Hematopoietic multipotent progenitor cell treated with erythropoietin and hydrocortisone succinate and interleukin-3 and kit ligand, for 8 days (in vitro differentiated cells): ENCODE data around the gene TBC1D22B.
A peak's percentile ranks its signal among the peaks of the same experiment; 100 is the strongest.

ENCODE experiments used
- DNase-seq: peaks from one replicate; pipeline ENCODE4 v3.0.0-alpha.2; 2015

The TBC1D22B gene

DNA sequence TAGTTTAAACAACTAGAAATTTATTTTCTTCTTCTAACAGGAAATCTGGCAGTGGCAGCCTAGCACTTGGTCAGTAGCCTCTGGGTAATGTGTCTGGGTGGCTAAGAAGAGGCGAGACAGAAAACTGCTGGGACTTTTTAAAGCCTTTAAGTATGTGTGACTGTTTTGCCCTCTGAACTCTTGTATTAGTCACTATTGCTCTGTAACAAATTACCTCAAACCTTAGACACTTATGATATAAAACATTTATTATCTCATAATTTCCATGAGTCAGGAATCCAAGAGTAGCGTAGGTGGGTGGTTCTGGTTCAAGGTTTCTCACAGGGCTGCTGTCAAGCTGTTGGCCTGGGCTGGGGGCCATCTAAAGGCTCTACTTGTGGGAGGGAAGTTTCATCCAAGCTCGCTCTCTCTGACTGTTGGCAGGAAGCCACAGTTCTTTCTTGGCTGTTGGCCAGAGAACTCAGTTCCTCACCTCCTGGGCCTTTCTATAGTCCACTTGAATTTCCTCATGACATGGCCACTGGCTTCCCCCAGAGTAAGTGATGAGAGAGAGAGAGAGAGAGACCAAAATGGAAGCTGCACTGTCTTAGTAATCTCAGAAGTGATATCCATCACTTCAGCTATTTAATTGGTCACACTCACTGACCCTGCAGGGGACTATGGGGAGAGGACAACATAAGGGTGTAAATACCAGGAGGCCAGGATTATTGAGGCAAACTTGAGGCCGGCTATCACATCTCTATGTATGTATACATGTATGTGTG lies 17.4 kb upstream of the TBC1D22B start:
- DNase-seq: peak; percentile 93

GRCh38 chr6:37241131-37241530 lies 16.4 kb upstream of the TBC1D22B start:
- no peak for DNase-seq

GRCh38 chr6:37241775-37242428 lies 15.7 kb upstream of the TBC1D22B start:
- DNase-seq: no peak

- DNase-seq: no peak
These were observed 15.0 kb upstream of the TBC1D22B start for GRCh38 chr6:37242429-37243052.

DNA sequence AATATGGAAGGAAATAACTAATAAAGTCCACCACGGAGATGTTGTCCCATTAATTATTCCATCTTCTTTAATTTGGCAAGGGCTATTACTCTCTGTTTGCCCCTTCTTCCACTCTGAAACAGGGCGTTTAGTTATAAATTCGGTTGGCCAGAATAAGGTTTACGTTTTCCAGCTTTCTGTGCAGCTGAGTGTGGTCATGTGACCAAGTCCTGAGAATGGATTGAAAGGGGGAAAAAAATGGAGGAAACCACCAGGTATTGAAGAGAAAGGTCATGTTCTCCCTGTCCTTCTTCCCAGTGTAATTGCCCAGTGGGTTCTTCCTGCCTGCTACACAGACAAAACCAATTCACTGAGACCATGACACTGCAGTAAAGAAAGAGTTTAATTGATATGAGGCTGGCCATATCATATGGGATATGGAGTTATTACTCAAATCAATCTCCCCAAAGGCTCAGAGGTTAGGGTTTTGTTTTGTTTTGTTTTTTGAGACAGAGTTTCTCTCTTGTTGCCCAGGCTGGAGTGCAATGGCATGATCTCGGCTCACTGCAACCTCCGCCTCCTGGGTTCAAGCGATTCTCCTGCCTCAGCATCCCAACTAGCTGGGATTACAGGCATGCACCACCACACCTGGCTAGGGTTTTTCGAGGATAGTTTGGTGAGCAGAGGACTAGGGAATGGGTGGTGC lies 14.3 kb upstream of the TBC1D22B start:
- DNase-seq: no peak

DNA sequence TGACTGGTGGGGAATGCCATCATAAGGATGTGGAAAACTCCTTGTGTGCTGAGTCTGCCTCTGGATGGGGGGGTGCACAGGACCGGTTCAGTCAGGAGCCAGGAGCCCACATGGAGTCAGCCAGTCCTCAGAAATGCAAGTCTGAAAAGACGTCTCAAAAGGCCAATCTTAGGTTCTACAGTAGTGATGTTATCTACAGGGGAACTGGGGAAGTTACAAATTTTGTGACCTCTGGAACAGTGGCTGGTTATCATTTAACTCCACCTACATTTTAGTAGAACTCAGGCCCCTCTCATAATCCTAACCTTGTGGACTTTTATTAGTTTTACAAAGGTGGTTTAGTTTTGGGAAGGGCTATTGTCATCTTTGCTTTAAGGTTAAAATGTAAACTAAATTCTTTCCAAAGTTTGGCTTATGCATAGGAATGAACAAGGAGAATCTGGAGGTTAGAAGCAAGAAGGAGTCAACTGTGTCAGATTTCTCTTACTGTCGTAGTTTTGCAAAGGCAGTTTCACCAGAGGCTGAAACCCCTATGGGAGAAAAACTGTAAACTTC lies 13.7 kb upstream of the TBC1D22B start:
- DNase-seq: peak; percentile 56

- no peak for DNase-seq
These were observed 12.9 kb upstream of the TBC1D22B start for GRCh38 chr6:37244430-37245310.

- no peak for DNase-seq
These were observed 6.3 kb upstream of the TBC1D22B start for GRCh38 chr6:37251211-37251780.

- DNase-seq: no peak
These were observed 4.0 kb upstream of the TBC1D22B start for GRCh38 chr6:37253486-37254007.

DNA sequence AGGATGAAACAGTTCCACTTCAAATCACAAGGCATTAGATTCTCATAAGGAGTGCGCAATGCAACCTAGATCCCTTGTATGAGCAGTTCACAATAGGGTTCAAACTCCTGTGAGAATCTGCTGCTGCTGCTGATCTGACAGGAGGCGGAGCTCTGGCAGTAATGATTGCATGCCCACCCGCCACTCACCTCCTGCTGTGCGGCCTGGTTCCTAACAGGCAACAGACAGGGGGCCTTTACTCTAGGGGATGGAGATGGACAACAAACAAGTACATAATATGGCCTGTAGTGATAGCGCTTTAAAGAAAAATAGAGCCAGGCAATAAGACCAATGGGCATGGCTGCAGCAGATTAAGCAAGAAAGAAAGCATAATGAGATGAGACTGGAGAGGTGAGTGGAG lies 2.7 kb upstream of the TBC1D22B start:
- no peak for DNase-seq

DNA sequence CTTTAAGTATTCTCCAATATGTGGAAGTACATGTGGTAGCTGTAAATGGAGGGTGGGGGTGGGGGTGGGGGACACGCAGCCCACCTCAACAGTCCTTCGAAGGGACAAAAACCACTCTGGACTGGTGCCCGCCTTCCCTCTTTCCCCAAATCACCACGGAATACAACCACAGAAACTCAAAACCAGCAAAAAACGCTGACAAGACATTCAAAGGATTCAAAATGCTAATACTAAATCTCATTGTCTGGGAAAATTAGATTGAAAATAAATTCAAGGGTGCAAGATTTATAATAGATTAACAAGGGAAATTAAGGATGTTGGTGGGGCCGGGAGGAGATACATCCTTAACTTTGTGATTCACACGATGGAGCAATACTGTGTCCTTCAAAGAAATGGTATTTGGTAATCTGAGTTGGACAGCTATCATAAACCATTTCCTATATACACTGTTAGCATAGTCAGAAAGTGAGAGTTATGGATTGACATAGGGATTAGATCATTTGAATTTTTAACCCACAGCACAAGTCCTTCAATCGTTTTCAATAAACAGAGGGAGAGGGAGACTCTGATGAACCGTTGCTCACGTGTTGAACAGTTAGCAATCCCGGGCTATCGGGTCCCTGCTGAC lies 766 bp upstream of the TBC1D22B start:
- no peak for DNase-seq

DNA sequence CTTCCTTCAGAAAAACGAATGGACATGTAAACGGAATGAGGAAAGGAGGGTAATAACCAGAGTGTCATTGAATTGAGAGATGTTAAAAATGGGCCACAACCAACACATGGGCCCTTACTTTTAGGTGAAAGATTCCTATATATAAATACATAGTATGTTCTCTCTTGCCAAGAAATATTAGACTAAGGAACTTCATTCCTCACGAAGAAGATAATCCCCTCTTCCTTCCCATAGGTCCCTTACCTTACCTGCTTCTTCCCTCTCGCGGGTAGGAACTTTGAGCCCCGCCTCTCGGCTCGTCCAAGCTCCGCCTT lies 295 bp upstream of the TBC1D22B start:
- DNase-seq: no peak

DNA sequence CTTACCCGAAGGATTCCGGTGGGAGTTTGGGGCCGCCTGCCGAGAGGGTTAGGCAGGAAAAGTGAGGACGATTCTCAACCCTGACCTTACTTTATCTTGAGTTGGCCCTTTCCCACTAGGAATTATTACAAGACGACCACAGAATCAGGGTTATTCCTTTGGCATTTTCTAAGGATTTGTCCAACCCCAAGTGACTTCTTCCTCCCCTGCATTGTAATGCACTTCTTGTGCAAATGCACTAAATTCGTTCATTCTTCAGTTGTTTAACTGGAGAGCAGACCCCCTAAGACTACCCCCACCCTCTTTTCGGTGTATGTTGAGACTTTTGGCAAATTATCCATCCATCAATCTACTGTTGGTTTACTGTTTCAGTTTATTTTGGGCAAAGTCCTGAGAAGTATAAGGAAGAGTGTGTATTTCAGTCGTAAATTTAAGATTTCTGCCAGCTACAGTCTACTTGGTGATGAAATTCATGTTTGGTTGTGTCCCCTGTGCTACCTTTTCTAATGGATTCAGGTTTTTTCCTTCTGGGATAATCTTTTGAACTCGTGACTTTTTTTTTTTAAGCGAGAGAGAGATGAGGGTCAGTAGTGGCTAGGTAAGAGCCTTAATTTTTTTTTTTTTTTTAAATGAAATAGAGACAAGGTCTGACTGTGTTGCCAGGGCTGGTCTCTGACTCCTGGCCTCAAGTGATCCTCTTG lies 983 bp downstream of the TBC1D22B start:
- no peak for DNase-seq

DNA sequence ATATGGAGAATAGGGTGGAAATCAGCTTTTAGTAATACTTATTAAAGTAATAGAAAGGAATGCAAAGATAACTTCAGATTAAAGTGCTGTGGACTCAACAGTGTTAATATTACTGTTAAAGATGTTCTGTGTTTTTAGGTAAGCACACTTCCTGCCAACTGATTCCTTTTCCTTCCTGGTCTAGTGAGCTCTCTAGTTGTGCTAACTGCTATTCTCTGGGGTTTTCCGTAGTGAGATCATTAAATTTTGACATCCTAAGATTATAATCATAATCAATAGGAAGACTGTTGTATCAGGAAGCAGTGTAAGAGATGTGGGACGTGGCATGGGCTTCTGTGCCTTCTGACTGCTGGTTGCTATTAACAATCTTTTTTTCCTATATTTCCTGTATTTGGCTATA lies 1.6 kb downstream of the TBC1D22B start:
- no peak for DNase-seq

DNA sequence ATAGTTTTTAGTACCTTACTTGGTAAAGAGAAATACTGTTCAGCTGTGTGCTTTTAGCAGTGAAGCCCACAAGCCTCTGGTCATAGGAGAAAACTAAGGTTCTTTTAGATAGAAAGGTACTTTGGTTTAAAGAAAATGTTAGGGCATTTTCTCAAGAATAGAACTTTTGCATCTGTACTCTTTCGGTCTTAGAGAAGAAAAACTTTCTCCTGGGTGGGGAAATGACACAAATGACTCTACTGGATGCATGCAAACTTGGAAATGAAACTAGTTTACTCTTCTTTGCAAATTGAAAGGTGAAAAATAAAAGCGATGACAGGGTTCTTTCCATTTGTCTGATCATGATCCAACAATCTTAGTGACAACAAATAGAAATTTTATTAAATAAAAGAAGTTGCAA lies 2.5 kb downstream of the TBC1D22B start:
- no peak for DNase-seq

DNA sequence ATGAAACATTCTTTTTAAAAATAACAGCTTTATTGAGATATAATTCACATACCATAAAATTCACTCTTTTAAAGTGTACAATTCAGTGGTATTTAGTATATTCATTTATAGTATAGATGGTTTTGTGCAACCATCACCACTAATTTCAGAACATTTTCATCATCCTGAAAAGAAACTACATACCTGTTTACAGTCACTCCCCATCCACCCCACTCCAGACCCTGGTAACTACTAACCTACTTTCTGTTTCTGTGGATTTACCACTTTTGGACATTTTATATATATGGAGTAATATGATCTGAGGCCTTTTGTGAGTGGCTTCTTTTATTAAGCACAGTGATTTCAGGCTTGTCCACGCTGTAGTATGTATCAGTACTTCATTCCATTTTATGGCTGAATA lies 2.9 kb downstream of the TBC1D22B start:
- DNase-seq: no peak

DNA sequence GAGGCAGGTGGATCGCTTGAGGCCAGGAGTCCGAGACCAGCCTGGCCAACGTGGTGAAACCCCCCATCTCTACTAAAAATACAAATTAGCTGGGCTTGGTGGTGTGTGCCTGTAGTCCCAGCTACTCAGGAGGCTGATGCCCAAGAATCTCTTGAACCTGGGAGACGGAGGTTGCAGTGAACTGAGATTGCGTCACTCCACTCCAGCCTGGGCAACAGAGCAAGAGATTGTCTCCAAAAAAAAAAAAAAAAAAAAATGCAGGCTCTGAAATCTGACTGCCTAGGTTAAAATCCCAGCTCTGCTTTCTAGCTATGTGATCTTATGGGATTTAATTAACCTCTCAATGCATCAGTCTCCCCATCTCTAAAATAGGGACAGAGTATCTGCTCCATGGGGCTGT lies 3.6 kb downstream of the TBC1D22B start:
- no peak for DNase-seq

DNA sequence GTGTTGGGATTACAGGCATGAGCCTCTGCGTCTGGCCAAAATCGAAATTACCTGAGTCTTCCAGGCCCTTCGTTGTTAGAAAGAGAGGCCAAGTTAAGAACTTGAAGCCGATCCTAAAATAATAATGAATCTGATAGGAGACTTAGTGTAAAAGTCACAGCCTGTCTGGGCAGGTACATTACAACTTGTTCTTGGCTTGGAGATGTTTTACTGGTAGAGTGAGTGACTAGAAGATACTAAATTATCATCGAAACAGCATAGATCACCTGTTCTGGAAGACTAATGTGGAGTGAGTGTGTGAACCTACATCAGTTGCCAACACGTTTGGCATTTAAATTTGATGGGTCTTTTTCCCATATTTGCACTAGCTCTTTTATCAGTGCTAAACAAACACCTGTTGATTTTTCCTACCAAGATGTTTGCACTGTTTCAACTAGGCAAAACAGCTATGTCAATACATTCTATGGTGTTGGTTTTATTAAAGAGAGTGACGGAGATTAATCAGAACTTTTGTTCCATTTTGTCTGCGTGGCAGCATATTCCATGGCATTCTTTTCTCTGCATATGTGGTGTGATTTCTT lies 5.0 kb downstream of the TBC1D22B start:
- DNase-seq: no peak

- no peak for DNase-seq
These were observed 7.4 kb downstream of the TBC1D22B start for GRCh38 chr6:37265001-37265400.

DNA sequence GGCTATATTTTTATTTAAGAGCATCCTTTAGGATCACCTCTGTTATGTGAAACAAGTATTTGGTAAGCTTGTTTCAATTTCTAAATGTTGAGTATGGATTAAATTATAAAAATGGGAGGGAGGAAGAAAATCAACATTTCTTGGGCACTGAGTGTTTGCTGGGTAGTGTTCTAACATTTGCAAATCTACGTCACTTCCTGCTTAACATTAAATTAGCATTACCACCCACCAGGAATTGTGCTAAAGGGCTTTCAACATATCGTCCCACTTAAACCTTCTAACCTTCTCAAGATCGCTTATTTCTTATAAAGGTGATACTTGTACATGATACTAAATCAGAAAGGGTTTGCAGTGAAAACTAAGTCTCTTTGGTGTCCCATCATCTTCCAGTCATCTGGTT lies 8.3 kb downstream of the TBC1D22B start:
- DNase-seq: no peak
